ENCODE results near the gene CD27. TPM values are rescaled to one million over a fixed set of nuclear protein-coding genes. Genes with fewer than 3 reads are reported as not detected.

Gene CD27
- total RNA-seq, 2 donors from 2014 or later, result 21.1 to 42.1 TPM

DNA sequence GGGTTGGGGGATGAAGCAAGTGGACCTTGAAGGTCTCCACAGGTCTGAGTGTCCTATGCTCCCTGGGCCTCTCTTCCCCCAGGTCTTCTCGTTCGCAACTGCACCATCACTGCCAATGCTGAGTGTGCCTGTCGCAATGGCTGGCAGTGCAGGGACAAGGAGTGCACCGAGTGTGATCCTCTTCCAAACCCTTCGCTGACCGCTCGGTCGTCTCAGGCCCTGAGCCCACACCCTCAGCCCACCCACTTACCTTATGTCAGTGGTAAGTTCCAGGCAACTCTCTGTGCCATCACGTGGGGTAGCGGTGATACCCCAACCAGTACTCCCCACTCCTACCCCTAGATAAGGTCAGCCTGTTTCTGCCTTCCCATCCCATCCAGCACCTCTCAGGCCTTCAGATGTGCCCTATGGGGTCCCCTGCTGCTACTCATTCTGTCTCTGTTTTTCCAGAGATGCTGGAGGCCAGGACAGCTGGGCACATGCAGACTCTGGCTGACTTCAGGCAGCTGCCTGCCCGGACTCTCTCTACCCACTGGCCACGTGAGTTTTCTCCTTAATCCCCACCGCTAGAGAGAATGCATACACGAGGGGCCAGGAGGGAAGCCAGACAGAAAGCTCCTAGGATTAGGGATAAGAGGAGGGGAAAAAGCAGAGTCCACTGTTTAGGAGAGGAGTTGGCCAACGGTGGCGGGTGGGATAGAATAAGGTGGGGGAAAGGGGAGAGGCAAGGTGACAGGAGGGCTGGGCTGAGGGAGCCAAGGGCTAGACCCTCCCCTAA lies 5.5 kb downstream of the CD27 start:
- Mint-ChIP-seq H3K9me3 (no peaks in the 10 kb centered on the region), H3K36me3 (ENCODE audit: low read depth) (peaks cover 87% of the 10 kb centered on the region), H3K27me3 (no peaks in the 10 kb centered on the region), H3K27ac (peak overlapping the region; percentile 100), H3K4me3 (peak overlapping the region; percentile 100), H3K4me1 (peaks cover 28% of the 10 kb centered on the region)
- no peak for ATAC-seq (replicated peaks)

GRCh38 chr12:6450869-6451347 lies 6.2 kb downstream of the CD27 start:
- peak overlapping the region; percentile 100 for H3K4me3 Mint-ChIP-seq
- no peaks in the 10 kb centered on the region for H3K27me3 Mint-ChIP-seq
- H3K9me3 Mint-ChIP-seq, result no peaks in the 10 kb centered on the region
- peaks cover 87% of the 10 kb centered on the region for H3K36me3 Mint-ChIP-seq (ENCODE audit: low read depth)
- peaks cover 28% of the 10 kb centered on the region for H3K4me1 Mint-ChIP-seq
- ATAC-seq (replicated peaks), result peak; percentile 6
- H3K27ac Mint-ChIP-seq, result peak overlapping the region; percentile 100

GRCh38 chr12:6451348-6452244 lies 6.8 kb downstream of the CD27 start, which contains the start of gene TAPBPL:
Gene TAPBPL (plus strand): TSS chr12:6452042. CDS start chr12:6452249, 207 bp downstream.
- peak within 1 kb of the TSS; percentile 100 for H3K27ac Mint-ChIP-seq
- H3K9me3 Mint-ChIP-seq, result no peaks in the 10 kb centered on the region
- ATAC-seq (replicated peaks), result peak; percentile 80
- peak within 1 kb of the TSS; percentile 100 for H3K4me3 Mint-ChIP-seq
- no peaks in the 10 kb centered on the region for H3K27me3 Mint-ChIP-seq
- peaks cover 28% of the 10 kb centered on the region for H3K4me1 Mint-ChIP-seq
- H3K36me3 Mint-ChIP-seq (ENCODE audit: low read depth), result peaks cover 87% of the 10 kb centered on the region

DNA sequence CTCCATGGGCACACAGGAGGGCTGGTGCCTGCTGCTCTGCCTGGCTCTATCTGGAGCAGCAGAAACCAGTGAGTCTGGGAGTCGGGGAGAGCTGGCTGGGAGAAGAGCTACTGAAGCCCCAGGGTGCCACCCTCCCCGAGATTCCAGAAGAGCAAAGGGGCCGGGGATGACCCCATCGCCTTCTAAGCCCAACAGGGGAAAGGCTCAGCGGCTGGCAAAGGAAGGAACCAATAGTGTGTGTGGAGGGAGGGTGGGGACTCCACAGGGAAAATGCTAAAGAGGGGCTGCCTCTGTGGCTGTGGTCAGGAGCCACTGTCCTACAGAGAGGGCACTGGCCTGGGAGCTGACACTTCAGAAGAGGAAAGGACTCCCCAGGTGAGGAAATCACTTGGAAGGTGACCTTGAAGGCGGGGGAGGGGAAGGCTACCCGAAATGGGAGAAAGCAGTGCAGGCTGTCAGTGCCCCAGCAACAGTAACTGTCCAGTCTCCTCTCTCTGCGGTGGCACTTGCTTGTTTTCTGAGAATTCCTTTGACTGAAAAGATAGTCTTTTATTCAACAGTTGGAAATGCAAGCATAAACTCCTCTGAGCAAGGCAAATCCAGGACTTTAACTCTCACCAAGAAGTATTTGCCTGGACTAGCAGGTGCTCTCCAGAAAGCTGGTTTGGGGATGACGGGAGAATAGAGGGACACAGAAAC lies 7.6 kb downstream of the CD27 start:
- Mint-ChIP-seq H3K36me3 (ENCODE audit: low read depth) (peaks cover 87% of the 10 kb centered on the region), H3K27me3 (no peaks in the 10 kb centered on the region), H3K4me3 (peak overlapping the region; percentile 100), H3K9me3 (no peaks in the 10 kb centered on the region), H3K27ac (peak overlapping the region; percentile 100), H3K4me1 (peaks cover 28% of the 10 kb centered on the region)
- ATAC-seq (replicated peaks), result peak; percentile 13

DNA sequence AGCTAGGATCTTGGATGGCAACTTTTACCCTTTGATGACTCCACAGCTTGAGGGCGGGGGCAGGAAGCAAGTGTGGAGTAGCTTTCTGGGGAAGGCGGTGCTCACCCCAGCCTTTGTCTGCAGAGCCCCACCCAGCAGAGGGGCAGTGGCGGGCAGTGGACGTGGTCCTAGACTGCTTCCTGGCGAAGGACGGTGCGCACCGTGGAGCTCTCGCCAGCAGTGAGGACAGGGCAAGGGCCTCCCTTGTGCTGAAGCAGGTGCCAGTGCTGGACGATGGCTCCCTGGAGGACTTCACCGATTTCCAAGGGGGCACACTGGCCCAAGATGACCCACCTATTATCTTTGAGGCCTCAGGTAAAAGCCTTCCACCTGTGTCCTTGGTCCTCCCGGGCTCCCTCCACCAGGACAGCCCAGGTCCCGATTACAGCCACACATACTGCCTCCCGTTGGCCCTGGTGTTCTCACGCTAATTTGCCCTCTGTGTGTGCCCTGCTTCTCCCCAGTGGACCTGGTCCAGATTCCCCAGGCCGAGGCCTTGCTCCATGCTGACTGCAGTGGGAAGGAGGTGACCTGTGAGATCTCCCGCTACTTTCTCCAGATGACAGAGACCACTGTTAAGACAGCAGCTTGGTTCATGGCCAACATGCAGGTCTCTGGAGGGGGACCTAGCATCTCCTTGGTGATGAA lies 8.3 kb downstream of the CD27 start:
- Mint-ChIP-seq H3K9me3 (no peaks in the 10 kb centered on the region), H3K27ac (peak overlapping the region; percentile 100), H3K4me1 (peaks cover 22% of the 10 kb centered on the region), H3K36me3 (ENCODE audit: low read depth) (peaks cover 87% of the 10 kb centered on the region), H3K27me3 (no peaks in the 10 kb centered on the region), H3K4me3 (peak overlapping the region; percentile 100)
- peak; percentile 38 for ATAC-seq (replicated peaks)

- H3K27me3 Mint-ChIP-seq, result no peaks in the 10 kb centered on the region
- no peak for ATAC-seq (replicated peaks)
- no peaks in the 10 kb centered on the region for H3K9me3 Mint-ChIP-seq
- H3K4me3 Mint-ChIP-seq, result peak overlapping the region; percentile 6
- peaks cover 36% of the 10 kb centered on the region for H3K4me1 Mint-ChIP-seq
- H3K27ac Mint-ChIP-seq, result peak overlapping the region; percentile 72
- H3K36me3 Mint-ChIP-seq (ENCODE audit: low read depth), result peaks cover 100% of the 10 kb centered on the region
Observed at GRCh38 chr12:6457220-6457945, 12.6 kb downstream of the CD27 start.

- Mint-ChIP-seq H3K27ac (peak overlapping the region; percentile 79), H3K9me3 (no peaks in the 10 kb centered on the region), H3K4me3 (peak overlapping the region; percentile 30), H3K27me3 (no peaks in the 10 kb centered on the region), H3K36me3 (ENCODE audit: low read depth) (peaks cover 100% of the 10 kb centered on the region), H3K4me1 (peaks cover 43% of the 10 kb centered on the region)
- ATAC-seq (replicated peaks), result no peak
Observed at GRCh38 chr12:6458281-6459003, 13.7 kb downstream of the CD27 start.

DNA sequence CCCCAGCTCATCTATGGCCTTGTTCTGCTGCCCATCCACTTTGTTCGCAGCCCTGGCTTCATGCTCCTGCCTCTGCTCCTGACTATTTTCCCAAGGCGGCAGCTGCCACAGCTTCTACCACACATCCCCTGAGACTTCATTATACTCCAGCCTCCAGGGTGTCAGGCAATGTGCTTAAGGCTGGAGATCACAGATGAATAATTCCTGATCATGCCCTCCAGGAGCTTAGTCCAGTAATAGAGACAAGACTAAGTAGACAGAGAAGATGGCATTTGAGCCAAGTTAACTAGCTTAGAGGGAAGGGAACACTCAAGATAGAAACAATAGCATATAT lies 14.2 kb downstream of the CD27 start:
- H3K27me3 Mint-ChIP-seq, result no peaks in the 10 kb centered on the region
- H3K36me3 Mint-ChIP-seq (ENCODE audit: low read depth), result peaks cover 100% of the 10 kb centered on the region
- peak overlapping the region; percentile 79 for H3K27ac Mint-ChIP-seq
- no peak for ATAC-seq (replicated peaks)
- H3K4me1 Mint-ChIP-seq, result peaks cover 46% of the 10 kb centered on the region
- no peaks in the 10 kb centered on the region for H3K9me3 Mint-ChIP-seq
- H3K4me3 Mint-ChIP-seq, result peak overlapping the region; percentile 30

GRCh38 chr12:6460751-6461371 lies 16.1 kb downstream of the CD27 start:
- H3K36me3 Mint-ChIP-seq (ENCODE audit: low read depth), result peaks cover 100% of the 10 kb centered on the region

DNA sequence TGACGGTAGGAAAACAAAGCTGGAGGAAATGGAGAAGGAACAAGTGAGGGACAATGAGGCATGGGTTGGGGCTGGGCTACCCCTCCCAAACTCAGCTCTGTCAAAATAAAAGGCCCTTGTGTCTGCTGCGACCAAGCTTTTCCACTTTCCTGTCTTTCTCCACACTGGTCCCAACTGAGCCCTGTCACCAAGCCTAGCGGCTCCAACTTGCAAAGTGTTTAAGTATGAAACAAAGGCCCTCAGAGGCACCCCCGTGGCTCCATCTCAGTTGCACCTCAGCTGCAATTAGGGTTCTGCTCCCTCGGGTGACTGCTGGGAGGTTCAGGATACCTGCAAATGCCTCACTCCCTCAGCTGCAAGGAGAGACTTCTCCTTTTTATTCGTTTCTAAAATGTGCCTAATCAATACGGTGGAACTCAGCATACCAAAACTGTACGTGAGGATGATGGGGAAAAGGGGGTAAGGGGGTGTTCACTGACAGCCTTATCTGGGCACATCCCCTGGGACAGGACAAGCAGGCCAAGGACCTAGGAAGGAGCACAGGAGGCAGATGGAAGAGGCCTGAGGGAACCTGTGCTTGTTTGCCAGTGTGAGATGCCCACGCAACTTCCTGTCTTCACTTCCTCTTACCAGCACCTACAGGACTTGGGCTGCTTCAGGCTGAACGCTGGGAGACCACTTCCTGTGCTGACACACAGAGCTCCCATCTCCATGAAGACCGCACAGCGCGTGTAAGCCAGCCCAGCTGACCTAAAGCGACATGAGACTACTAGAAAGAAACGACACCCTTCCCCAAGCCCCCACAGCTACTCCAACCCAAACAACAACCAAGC lies 16.9 kb downstream of the CD27 start:
- peak overlapping the region; percentile 94 for H3K27ac Mint-ChIP-seq
- peaks cover 59% of the 10 kb centered on the region for H3K4me1 Mint-ChIP-seq
- peak; percentile 89 for ATAC-seq (replicated peaks)
- peaks cover 100% of the 10 kb centered on the region for H3K36me3 Mint-ChIP-seq (ENCODE audit: low read depth)
- no peaks in the 10 kb centered on the region for H3K27me3 Mint-ChIP-seq
- H3K9me3 Mint-ChIP-seq, result no peaks in the 10 kb centered on the region
- peak overlapping the region; percentile 79 for H3K4me3 Mint-ChIP-seq

More at GRCh38 chr12:6460751-6461371, 16.1 kb downstream of the CD27 start:
- Mint-ChIP-seq H3K4me3 (peak overlapping the region; percentile 79), H3K27ac (peak overlapping the region; percentile 94), H3K4me1 (peaks cover 54% of the 10 kb centered on the region), H3K27me3 (no peaks in the 10 kb centered on the region), H3K9me3 (no peaks in the 10 kb centered on the region)
- ATAC-seq (replicated peaks), result peak; percentile 44

GRCh38 chr12:6462234-6462995 lies 17.7 kb downstream of the CD27 start:
- Mint-ChIP-seq H3K4me3 (peak overlapping the region; percentile 79), H3K9me3 (no peaks in the 10 kb centered on the region), H3K36me3 (ENCODE audit: low read depth) (peaks cover 100% of the 10 kb centered on the region), H3K27me3 (no peaks in the 10 kb centered on the region), H3K27ac (peak overlapping the region; percentile 94), H3K4me1 (peaks cover 67% of the 10 kb centered on the region)
- peak; percentile 62 for ATAC-seq (replicated peaks)

Measured in activated T-helper 17 cell treated with anti-CD3 and anti-CD28 coated beads, Interleukin-2, amount 50 U/mL, for 72 hours (primary cell).